ENCODE data around the gene SPATA20.

The SPATA20 gene

DNA sequence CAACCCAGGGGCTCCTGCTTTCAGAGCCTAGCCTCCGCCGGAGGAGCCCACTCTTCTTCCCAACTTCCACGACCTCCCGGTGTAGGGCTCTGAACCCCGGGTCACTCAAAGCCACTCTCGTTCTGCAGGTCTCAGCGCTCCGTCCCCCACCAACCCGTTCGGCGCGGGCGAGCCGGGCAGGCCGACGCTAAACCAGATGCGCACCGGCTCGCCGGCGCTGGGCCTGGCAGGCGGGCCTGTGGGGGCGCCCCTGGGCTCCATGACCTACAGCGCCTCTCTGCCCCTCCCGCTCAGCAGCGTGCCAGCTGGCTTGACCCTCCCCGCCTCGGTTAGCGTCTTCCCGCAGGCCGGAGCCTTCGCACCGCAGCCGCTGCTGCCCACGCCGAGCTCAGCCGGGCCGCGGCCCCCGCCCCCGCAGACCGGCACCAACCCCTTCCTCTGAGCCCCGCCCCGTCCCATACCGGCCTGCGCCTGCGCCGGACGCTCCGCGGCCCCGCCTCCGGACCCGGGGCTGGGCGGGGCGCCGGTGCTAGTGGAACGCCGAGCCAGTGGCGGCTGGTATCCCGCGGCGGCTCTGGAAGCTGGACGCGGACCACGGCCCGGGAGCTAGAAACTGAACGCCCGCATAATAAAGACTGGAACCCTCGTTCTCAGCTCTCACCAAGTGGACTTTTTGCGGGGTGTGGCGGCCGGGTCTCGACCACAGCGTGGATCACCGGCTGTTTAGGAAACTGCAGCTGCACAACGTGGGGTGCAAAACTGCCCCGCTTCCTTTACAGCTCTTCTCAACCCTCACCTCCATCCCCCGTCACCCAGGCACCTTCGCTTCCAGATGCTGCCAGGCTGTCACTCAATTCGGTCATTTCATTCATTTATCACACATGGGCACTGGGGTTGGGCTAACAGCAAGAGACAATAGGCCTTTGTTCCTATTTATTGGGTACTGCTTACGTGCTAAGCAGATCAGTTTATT, 5.0 kb upstream of the SPATA20 start:
- TF ChIP-seq, protein P1, sequence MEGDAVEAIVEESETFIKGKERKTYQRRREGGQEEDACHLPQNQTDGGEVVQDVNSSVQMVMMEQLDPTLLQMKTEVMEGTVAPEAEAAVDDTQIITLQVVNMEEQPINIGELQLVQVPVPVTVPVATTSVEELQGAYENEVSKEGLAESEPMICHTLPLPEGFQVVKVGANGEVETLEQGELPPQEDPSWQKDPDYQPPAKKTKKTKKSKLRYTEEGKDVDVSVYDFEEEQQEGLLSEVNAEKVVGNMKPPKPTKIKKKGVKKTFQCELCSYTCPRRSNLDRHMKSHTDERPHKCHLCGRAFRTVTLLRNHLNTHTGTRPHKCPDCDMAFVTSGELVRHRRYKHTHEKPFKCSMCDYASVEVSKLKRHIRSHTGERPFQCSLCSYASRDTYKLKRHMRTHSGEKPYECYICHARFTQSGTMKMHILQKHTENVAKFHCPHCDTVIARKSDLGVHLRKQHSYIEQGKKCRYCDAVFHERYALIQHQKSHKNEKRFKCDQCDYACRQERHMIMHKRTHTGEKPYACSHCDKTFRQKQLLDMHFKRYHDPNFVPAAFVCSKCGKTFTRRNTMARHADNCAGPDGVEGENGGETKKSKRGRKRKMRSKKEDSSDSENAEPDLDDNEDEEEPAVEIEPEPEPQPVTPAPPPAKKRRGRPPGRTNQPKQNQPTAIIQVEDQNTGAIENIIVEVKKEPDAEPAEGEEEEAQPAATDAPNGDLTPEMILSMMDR (IDR thresholded peaks at IDR 0.05; ENCODE audit: extremely low read depth, missing control alignments) = no peak
- peak; percentile 99 for DNase-seq (ENCODE audit: low spot score)

DNA sequence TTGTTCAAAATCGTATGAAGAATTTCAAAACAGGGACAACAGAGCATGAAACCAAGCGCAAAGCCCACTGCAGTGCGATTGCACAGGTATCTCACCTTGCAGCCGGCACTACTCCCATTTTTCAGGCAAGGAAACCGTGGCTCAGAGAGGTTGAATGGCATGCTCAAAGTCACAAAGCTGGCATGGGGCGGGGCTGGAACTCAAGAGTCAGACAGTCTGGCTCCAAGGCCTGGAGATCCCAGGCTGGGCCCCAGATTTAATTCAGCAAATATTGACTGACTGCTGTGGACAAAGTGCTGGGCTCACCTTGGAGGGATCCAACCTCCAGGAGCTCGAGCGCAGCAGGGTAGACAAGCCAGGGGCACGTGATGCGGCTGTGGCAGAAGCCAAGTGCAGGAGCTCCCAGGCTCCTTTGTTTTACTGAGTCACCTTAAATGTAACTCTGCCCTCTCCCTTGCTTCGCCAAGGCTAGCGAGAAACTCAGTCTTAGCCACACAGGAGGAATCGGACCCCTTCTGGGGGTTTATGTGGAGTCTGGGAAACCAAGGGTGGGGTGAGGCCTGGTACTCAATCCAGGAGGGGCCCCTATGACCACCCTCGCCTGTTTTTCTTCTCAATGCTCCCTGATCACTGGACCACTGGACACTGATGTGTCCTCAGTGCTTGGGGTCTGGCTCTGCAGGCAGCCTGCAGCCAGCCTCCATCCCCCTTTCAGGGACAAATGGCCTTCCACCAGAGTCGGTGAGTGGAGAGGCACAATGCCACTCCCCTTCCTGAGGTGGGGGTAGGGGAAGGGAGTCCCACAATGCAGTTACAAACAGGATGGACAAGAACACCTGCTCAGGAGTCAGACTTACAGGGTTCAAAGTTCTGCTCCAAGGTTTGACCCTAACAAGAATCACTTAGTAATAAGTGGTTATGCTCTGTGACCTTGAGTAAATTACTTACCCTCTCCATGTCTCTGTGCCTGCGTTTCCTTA, 3.9 kb upstream of the SPATA20 start:
- DNase-seq (ENCODE audit: low spot score) = no peak
- TF ChIP-seq, protein P1 (IDR thresholded peaks at IDR 0.05; ENCODE audit: extremely low read depth, missing control alignments) = no peak

DNA sequence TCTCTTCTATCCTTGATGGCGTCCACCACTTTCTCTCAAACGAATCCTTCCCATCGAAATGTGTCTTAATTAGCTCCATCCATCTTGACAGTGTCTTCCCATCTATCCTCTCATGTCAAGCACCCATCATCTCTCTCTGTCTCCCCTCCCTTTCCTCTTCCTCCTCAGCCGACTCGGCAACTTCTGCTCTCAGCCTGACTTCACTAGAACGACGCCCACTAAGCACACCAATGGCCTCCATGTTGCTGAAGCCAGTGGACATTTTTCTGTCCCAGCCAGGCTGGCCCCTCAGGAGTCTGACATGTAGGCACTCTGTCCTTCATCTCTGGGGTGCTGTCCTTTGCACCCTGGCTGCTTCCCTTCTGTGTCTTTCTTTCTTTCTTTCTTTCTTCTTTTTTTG, 2.5 kb upstream of the SPATA20 start:
- DNase-seq (ENCODE audit: low spot score) = no peak
- TF ChIP-seq, protein P1 (IDR thresholded peaks at IDR 0.05; ENCODE audit: extremely low read depth, missing control alignments) = no peak

DNA sequence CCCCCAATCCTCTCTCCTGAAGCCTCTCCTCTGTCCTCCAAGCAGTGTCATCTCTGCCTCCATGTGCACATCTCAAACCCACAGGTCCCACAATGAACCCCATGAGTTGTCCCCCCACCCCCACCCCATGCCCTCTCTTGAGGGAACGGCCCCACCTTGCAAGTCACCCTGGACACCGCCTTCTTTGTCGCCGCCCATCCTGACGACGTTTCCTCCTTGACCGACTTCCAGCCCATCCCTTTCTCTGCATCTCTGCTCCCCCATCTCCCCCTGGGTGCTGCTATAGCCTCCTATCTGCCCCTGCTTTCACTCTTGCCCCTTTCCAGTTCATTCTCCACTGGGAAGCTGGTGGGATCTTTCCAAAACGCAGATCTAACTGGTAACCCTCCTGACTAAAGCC, 1.7 kb upstream of the SPATA20 start:
- TF ChIP-seq, protein P1 (IDR thresholded peaks at IDR 0.05; ENCODE audit: extremely low read depth, missing control alignments) = no peak
- no peak for DNase-seq (ENCODE audit: low spot score)

DNA sequence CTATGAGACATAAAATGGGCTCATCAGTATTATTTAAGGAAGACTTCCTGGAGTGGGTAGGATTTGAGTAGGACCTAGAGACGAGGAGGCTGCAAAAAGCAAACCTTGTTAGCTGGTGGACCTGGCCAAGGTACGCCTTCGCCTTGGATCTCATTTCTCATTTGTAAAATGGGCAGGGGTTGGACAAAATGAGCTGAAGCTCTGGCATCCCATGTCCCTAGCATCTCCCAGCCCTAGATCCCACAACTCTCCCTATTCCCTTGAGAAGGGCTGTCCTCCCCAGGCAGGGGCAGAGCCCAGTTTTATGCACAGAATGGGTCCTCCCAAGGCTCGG, 306 bp upstream of the SPATA20 start:
- no peak for DNase-seq (ENCODE audit: low spot score)
- TF ChIP-seq, protein P1 (IDR thresholded peaks at IDR 0.05; ENCODE audit: extremely low read depth, missing control alignments) = no peak

DNA sequence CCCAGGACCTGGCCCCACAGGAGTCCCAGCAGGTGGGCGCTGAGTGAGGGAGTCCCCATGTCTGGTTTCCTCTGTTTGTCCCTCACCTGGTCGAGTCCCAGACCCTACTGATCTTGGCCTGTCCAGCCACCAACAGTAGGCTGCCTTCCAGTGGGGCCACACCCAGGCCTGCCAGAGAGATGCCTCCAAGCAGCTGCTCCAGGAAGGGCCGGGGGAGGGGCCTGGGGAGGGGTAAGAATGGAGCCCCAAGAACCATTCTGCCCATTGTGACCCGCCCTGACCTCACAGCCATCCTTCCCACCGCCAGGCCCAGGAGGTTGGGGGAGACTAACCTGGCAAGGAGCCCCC, 736 bp downstream of the SPATA20 start:
- TF ChIP-seq, protein P1 (IDR thresholded peaks at IDR 0.05; ENCODE audit: extremely low read depth, missing control alignments) = no peak
- no peak for DNase-seq (ENCODE audit: low spot score)

DNA sequence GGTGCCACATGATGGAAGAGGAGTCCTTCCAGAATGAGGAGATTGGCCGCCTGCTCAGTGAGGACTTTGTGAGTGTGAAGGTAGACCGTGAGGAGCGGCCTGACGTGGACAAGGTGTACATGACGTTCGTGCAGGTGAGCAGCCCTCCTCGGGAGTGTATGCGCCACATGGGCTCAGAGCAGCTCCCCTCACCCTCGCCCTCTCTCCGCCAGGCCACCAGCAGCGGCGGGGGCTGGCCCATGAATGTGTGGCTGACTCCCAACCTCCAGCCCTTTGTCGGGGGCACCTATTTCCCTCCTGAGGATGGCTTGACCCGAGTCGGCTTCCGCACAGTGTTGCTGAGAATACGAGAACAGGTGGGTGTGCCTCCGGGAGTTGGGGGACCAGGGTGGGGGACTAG, 1.9 kb downstream of the SPATA20 start:
- no peak for DNase-seq (ENCODE audit: low spot score)
- TF ChIP-seq, protein P1 (IDR thresholded peaks at IDR 0.05; ENCODE audit: extremely low read depth, missing control alignments) = no peak

Data from GM20000 (cell line).